Measurements from ENCODE around the gene OR1N1. TPM values are rescaled to one million over a fixed set of nuclear protein-coding genes. Genes with fewer than 3 reads are reported as not detected.

The OR1N1 gene, protein sequence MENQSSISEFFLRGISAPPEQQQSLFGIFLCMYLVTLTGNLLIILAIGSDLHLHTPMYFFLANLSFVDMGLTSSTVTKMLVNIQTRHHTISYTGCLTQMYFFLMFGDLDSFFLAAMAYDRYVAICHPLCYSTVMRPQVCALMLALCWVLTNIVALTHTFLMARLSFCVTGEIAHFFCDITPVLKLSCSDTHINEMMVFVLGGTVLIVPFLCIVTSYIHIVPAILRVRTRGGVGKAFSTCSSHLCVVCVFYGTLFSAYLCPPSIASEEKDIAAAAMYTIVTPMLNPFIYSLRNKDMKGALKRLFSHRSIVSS
- not detected for total RNA-seq

DNA sequence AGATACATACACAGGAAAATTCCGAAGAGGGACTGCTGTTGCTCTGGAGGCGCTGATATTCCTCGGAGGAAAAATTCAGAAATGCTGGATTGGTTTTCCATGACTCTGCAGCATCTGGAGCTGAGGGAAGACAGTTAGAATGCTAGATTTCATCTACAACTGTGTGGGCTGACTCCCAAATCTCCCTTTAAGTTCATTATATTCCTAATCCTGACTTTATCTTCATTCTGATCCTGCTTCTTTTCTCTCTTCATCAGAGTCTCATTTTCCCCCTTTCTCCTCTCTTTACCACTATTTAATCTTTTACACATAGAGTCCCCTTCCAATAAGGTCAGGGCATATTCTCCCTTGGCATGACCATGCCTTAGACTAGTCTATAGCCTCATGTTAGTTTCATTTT lies at the start of gene OR1N1:
TSS of gene OR1N1 (minus strand) at position 101 of the 400 bp plus-strand sequence. CDS start at position 101, 0 bp downstream.
- DNase-seq (ENCODE audit: low spot score) = no peak
- no peak for ATAC-seq (ENCODE audit: low FRiP score)
- no peak for TF ChIP-seq CTCF (IDR thresholded peaks at IDR 0.05)

GRCh38 chr9:122572456-122572855 lies 45.4 kb upstream of the OR1N1 start:
- ATAC-seq (ENCODE audit: low FRiP score) (no peak), DNase-seq (ENCODE audit: low spot score) (no peak)
- TF ChIP-seq CTCF (IDR thresholded peaks at IDR 0.05) = no peak

DNA sequence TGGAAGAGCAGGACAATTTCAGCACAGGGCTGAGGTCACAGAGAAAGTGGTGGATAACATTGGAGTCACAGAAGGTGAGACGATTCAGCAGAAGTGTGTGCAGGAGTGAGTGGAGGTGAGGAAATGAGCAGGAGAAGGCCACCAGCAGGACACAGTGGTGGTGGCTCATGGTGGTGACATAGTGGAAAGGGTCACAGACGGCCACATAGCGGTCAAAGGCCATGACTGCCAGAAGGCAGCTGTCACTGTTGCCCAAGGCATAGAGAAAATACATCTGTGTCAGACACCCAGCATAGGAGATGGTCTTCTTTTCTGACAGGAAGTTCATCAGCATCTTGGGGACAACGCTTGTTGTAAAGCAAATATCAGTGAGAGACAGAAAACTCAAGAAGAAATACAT lies 40.8 kb upstream of the OR1N1 start:
- TF ChIP-seq CTCF (IDR thresholded peaks at IDR 0.05) = no peak
- DNase-seq (ENCODE audit: low spot score) = no peak
- no peak for ATAC-seq (ENCODE audit: low FRiP score)

DNA sequence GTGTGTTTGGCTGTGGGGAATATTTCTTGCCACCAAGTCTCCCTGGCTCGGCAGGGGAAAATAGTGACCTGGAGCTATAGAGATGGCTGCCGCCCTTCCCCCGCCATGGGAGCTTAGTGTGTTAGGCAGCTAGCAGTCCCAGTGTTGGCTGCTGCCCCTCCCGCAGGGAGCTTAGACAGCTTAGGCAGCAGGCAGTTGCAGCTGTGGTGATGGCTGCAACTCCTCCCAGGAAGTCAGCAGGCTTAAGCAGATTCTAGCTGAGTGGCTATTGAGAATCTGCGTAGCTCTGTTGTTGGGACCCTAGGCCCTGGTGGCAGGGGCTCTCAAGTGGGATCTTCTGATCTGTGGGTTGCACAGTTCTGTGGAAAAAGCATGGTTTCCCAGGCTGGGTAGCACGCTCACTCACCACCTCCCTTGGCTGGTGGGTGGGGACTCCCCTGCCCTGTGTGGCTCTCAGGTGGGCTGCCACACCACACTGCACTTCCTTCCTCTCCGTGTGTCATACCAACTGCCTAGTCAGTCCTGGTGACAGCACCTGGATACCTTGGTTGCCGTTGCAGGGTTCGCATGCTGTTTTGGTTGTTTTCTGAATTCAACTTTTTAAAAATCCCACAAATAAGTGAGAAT lies 35.2 kb upstream of the OR1N1 start:
- no peak for TF ChIP-seq CTCF (IDR thresholded peaks at IDR 0.05)
- ATAC-seq (ENCODE audit: low FRiP score) (no peak), DNase-seq (ENCODE audit: low spot score) (no peak)

DNA sequence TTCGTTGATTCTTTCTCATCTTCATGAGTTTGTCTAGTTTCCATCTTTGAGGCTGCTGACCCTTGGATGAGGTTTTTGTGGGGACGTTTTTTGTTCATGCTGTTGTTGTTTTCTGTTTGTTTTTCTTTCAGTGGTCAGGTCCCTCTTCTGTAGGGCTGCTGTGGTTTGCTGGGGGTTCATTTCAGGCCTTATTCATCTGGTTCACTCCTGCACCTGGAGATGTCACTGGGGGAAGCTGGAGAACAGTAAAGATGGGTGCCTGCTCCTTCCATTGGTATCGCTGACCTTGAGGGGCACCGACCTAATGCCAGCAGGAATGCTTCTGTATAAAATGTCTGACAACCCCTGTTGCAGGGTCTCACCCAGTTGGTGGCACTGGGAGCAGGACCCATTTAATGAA lies 34.4 kb upstream of the OR1N1 start:
- DNase-seq (ENCODE audit: low spot score) = no peak
- ATAC-seq (ENCODE audit: low FRiP score) = no peak
- no peak for TF ChIP-seq CTCF (IDR thresholded peaks at IDR 0.05)

- DNase-seq (ENCODE audit: low spot score) (no peak), ATAC-seq (ENCODE audit: low FRiP score) (no peak)
- TF ChIP-seq CTCF (IDR thresholded peaks at IDR 0.05) = no peak
Measured at GRCh38 chr9:122552812-122553211, 25.7 kb upstream of the OR1N1 start, which contains the start of gene OR1N2. OR1N2 (plus strand) TSS chr9:122553112; CDS start chr9:122553212, 100 bp downstream.

DNA sequence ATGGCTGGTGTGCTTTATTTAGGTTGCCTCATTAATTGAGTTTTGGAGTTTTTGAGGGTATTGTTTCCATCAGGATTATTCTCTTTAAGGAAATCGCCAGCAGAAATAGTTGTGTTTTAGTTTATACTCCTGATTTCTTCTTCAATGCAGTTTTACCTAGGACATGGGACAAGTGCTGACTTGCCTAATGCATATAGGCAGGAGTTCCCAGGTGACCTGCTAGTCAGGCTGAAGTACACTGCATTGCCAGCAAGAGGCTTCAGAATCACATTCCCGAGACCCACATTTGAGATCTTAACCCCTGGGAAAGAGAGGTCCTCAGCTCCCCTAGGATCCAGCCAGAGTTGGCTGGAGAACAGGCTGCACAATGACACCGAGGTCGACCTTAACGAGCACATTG lies 24.3 kb upstream of the OR1N1 start:
- ATAC-seq (ENCODE audit: low FRiP score) (no peak), DNase-seq (ENCODE audit: low spot score) (no peak)
- no peak for TF ChIP-seq CTCF (IDR thresholded peaks at IDR 0.05)
